Gastroesophageal sphincter (tissue), 4 donors: Measurements from ENCODE around the gene ISL1. TPM values are rescaled to one million over a fixed set of nuclear protein-coding genes. Genes with fewer than 3 reads are reported as not detected.

Source experiments
- ATAC-seq: fragments of 150-250 bp; one replicate; pipeline ENCODE4 v1.9.1; 2016; ENCODE audit warnings: mild to moderate bottlenecking, moderate library complexity
- H3K27ac ChIP-seq, 4 donors: fragments of 200-600 bp; sonication (generic) in 3 of 4; 1 replicate in 3 of 4; 2 replicates in 1 of 4; pipeline ENCODE4 v1.5.1; 2016 to 2019
- H3K27me3 ChIP-seq: fragments of 200-600 bp; sonication (generic); one replicate; pipeline ENCODE4 v1.5.1; 2019
- H3K36me3 ChIP-seq, 2 donors: fragments of 200-600 bp; sonication (generic); one replicate each; pipeline ENCODE4 v1.5.1; 2019; ENCODE audit warnings: control low read depth in 1 of 2
- H3K4me1 ChIP-seq, 3 donors: fragments of 200-600 bp; sonication (generic); 1 replicate in 2 of 3; 2 replicates in 1 of 3; pipeline ENCODE4 v1.5.1; 2016 to 2019; ENCODE audit warnings: control low read depth in 2 of 3
- H3K4me3 ChIP-seq, 2 donors: fragments of 200-600 bp; sonication (generic); one replicate each; pipeline ENCODE4 v1.5.1; 2019; ENCODE audit warnings: mild to moderate bottlenecking in 1 of 2, moderate library complexity in 1 of 2
- H3K9me3 ChIP-seq, 3 donors: fragments of 200-600 bp; sonication (generic); one replicate each; pipeline ENCODE4 v1.5.1; 2017 to 2019; ENCODE audit warnings: control low read depth in 2 of 3
- CTCF ChIP-seq, 4 experiments: fragments of 200-600 bp in 2 of 4; fragments of 450-650 bp in 2 of 4; sonication (generic) in 1 of 4; IDR thresholded peaks; one replicate each; pipeline ENCODE4 v1.5.1; 2017 to 2019; ENCODE audit warnings: antibody characterized with exemption in 4 of 4, mild to moderate bottlenecking in 2 of 4, moderate library complexity in 2 of 4
- EP300 ChIP-seq: sonication (generic); formaldehyde crosslinking; IDR thresholded peaks from one replicate; pipeline ENCODE4 v1.6.1; 2017; ENCODE audit warnings: antibody characterized with exemption, mild to moderate bottlenecking
- POLR2A ChIP-seq, 2 donors: fragments of 450-650 bp; IDR thresholded peaks; one replicate each; pipeline ENCODE4 v1.6.1; 2017; ENCODE audit warnings: antibody characterized with exemption in 2 of 2, mild to moderate bottlenecking in 2 of 2, moderate library complexity in 1 of 2
- POLR2AphosphoS5 ChIP-seq: sonication (generic); formaldehyde crosslinking; IDR thresholded peaks from one replicate; pipeline ENCODE4 v1.6.1; 2017; ENCODE audit warnings: antibody characterized with exemption
- WGBS, 2 donors: methylation state at CpG; one replicate each; pipeline ENCODE4 v1.1.5; 2018; ENCODE audit warnings: low coverage in 1 of 2; 5-methylcytosine and 5-hydroxymethylcytosine counted together
- total RNA-seq, 4 donors: library from RNA; depleted of rRNA; stranded (reverse); fragments of >200 nt; gene quantifications; one replicate each; pipeline ENCODE4 v1.1.0, GENCODE V29; 2016

The ISL1 gene
- total RNA-seq, 4 donors from 2014 or later = 17.6 to 21.3 TPM; not detected in 2

- Histone ChIP-seq H3K9me3 (no peaks in the 10 kb centered on the region), H3K4me1 (peaks cover 0 to 49% (median 14%) of the 10 kb centered on the region in 3 donors), H3K4me3 (peak overlapping the region; percentile 20 to 57), H3K36me3 (no peaks in the 10 kb centered on the region), H3K27me3 (peaks cover 96% of the 10 kb centered on the region), H3K27ac (peak overlapping the region in 1 of 4 donors; percentile 57)
- TF ChIP-seq POLR2A (IDR thresholded peaks at IDR 0.05) (no peak), EP300 (no peak), POLR2AphosphoS5 (no peak), CTCF (IDR thresholded peaks at IDR 0.05) (no peak)
- ATAC-seq = no peak
- 0 to 11% methylated on average over 4 to 8 of the region's 38 CpGs for WGBS, 2 donors
Observed at GRCh38 chr5:51386916-51387883, 4.0 kb downstream of the ISL1 start.

- no peaks in the 10 kb centered on the region for H3K9me3 ChIP-seq
- H3K27me3 ChIP-seq = peaks cover 94% of the 10 kb centered on the region
- H3K4me1 ChIP-seq = peaks cover 0 to 43% (median 12%) of the 10 kb centered on the region in 3 donors
- no peak for TF ChIP-seq EP300
- TF ChIP-seq CTCF (IDR thresholded peaks at IDR 0.05) = no peak
- TF ChIP-seq POLR2AphosphoS5 = no peak
- no peak for TF ChIP-seq POLR2A (IDR thresholded peaks at IDR 0.05)
- H3K4me3 ChIP-seq = peak overlapping the region; percentile 20 to 57
- no peak for ATAC-seq
- WGBS, 2 donors = 6 to 26% methylated on average over 6 to 8 of the region's 10 CpGs
- H3K36me3 ChIP-seq = no peaks in the 10 kb centered on the region
- H3K27ac ChIP-seq = peak overlapping the region in 1 of 4 donors; percentile 57
Observed at GRCh38 chr5:51387884-51388275, 4.6 kb downstream of the ISL1 start.

- no peak for TF ChIP-seq POLR2AphosphoS5
- TF ChIP-seq CTCF (IDR thresholded peaks at IDR 0.05) = no peak
- no peak for TF ChIP-seq EP300
- TF ChIP-seq POLR2A (IDR thresholded peaks at IDR 0.05) = no peak
- Histone ChIP-seq H3K36me3 (no peaks in the 10 kb centered on the region), H3K27ac (peak overlapping the region in 1 of 4 donors; percentile 57), H3K27me3 (peaks cover 94% of the 10 kb centered on the region), H3K4me1 (peaks cover 0 to 34% (median 12%) of the 10 kb centered on the region in 3 donors), H3K4me3 (peak overlapping the region in 1 of 2 donors; percentile 57), H3K9me3 (no peaks in the 10 kb centered on the region)
- ATAC-seq = no peak
- WGBS, 2 donors = 8 to 10% methylated on average over 3 to 11 of the region's 12 CpGs
Observed at GRCh38 chr5:51388488-51389287, 5.4 kb downstream of the ISL1 start.

- Histone ChIP-seq H3K36me3 (no peaks in the 10 kb centered on the region), H3K4me1 (peaks cover 0 to 33% (median 12%) of the 10 kb centered on the region in 3 donors), H3K9me3 (no peaks in the 10 kb centered on the region), H3K4me3 (peak overlapping the region in 1 of 2 donors; percentile 57), H3K27me3 (peaks cover 94% of the 10 kb centered on the region), H3K27ac (peak overlapping the region in 1 of 4 donors; percentile 57)
- no peak for ATAC-seq
- WGBS, 2 donors = 0% methylated on average over 4 to 6 of the region's 17 CpGs
- TF ChIP-seq EP300 (no peak), CTCF (IDR thresholded peaks at IDR 0.05) (no peak), POLR2AphosphoS5 (no peak)
Observed at GRCh38 chr5:51389288-51389576, 6.0 kb downstream of the ISL1 start.
